C4-2B (cell line): ENCODE data around the gene OSGIN1.

Experiments
- CTCF ChIP-seq: fragments of 450-650 bp; conservative IDR thresholded peaks from 2 replicates; pipeline ENCODE4 v1.5.1; 2017; ENCODE audit warnings: mild to moderate bottlenecking
- ZFX ChIP-seq: fragments of 450-650 bp; IDR thresholded peaks from 2 replicates; pipeline ENCODE4 v1.6.1; 2017

- TF ChIP-seq CTCF: no peak
- TF ChIP-seq ZFX: no peak
Observed at GRCh38 chr16:83937922-83938885, 14.8 kb upstream of the OSGIN1 start.
